H54 (cell line): Measurements from ENCODE around the gene CIBAR2.

ENCODE experiments used
- DNase-seq: peaks from one replicate; pipeline ENCODE4 v3.0.0; 2011; ENCODE audit warnings: low spot score, mixed read lengths; ENCODE audit not compliant: insufficient read length
- FAIRE-seq: peaks from 3 replicates; lab custom pipeline; 2011; peaks lifted over from hg19 to GRCh38; lab: Jason Lieb, UNC
- POLR2A ChIP-seq: IDR thresholded peaks from 2 replicates; pipeline ENCODE4 v1.6.1; 2011; ENCODE audit warnings: low read depth, mild to moderate bottlenecking, low read length

Gene CIBAR2

DNA sequence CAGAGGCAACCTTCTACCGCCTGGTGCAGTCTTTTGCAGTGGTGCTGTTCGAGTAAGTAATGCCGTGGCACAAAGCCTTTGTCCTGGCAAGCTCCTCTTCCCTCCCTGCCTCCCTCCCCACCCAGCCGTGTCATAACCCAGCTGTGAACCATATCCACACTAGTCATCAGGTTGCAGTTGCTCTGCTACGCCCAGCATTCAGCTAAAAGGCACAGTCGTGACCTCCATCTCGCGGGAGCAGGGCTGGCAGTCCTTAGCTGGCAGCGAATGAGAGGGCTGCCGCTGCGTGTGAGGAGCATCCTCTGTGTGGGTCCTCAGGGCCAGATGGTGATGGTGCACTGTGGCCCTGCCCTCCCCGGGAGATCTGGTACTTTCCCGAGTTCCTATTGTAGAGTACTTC, 39.3 kb downstream of the CIBAR2 start:
- TF ChIP-seq POLR2A, result no peak
- DNase-seq (no peak), FAIRE-seq (no peak)

DNA sequence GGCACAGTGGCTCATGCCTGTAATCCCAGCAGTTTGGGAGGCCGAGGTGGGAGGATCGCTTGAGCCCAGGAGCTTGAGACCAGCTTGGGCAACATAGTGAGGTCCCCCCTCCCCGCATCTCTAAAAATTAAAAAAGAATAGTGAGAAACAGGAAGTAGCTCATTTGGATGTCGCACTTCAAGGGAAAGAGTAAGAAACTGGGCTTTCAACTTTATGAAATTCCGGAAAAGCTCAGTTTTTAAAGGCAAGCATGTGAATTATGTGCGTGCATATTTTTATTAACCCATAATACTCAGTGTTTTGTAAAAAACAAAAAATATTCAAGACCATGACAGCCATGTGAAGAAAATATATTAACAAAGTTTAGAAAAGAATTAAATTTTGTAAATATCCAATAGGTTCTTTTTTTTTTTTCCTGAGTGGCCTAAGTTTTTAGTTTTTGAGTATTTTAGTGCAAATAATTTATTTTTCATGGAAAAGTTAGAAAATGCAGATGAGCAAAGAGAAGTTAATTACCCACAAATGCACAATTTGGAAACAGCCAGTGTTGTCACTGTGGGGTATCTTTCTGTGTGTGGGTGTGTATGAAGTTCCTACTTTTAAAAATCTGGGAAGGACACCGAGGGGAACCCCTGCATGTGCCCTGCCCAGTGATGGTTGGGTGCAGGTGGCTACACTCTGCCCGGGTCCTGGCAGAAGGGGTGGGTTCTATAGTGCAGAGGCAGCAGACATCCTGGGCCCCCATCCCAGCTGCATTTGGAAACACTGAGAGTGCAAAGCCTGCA, 40.0 kb downstream of the CIBAR2 start:
- DNase-seq, result no peak
- FAIRE-seq, result no peak
- TF ChIP-seq POLR2A, result no peak

DNA sequence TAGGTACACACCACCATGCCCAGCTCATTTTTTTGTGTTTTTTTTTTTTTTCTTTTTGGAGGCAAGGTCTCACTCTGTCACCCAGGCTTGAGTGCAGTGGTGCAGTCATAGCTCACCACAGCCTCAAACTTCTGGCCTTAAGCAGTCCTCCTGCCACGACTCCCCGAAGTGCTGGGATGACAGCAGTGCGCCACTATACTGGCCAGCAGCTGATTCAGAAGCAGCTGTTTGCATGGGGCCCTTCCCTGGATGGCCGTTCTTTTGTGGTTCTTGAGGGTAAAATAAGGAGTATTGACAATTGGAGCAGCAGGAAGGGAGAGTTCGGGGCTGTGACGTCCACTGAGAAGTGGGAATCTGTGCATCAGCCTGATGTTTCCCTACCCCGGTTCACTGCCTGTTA, 43.1 kb downstream of the CIBAR2 start:
- no peak for FAIRE-seq
- no peak for DNase-seq
- TF ChIP-seq POLR2A, result no peak

DNA sequence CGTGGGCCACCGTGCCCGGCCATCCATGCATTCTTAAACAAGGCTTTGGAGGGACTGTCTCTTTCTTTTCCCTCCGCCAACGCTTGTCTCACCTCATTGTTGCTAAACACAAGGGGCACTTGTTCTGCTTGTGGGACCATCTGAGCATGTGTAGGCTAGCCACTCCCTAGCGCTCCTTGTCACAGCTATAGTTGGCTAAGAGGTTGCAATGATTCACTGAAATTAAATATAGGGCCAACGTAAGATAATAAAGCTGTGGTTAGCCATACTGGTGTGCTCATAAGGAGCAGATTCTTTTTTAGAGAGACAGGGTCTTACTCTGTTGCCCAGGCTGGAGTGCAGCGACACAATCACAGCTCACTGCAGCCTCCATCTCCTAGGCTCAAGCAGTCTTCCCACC, 43.5 kb downstream of the CIBAR2 start:
- DNase-seq, result no peak
- TF ChIP-seq POLR2A, result no peak
- no peak for FAIRE-seq

DNA sequence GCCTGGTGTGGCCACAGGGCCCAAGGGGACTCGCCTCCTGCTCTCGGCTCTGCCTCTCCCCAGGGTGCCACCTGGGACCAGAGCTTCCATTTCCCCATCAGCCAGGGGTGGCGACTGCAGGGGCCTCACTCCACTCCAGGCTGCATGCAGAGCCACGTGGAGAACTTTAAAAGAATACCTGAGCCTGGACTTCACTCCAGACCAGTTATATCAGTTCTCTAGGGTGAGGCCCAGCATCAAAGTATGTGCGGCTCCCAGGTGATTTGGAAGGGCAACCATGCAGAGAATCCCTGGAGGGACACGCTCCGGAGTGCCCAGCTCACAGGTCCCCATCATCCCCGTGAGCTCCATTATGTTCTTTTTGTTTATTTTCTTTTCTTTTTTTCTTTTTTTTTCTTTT, 44.8 kb downstream of the CIBAR2 start:
- DNase-seq (no peak), FAIRE-seq (no peak)
- no peak for TF ChIP-seq POLR2A

DNA sequence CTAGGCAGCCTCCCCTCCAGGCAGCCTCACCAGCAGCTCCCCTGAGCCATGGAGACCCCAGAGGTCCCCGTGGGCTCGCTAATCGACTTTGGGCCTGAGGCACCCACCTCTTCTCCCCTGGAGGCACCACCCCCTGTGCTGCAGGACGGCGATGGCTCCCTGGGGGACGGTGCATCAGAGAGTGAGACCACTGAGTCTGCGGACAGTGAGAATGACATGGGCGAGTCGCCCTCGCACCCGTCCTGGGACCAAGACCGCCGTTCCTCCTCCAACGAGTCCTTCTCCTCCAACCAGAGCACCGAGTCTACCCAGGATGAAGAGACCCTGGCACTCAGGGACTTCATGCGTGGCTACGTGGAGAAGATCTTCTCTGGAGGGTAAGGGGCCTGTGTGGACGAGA, 45.2 kb downstream of the CIBAR2 start:
- FAIRE-seq (no peak), DNase-seq (no peak)
- TF ChIP-seq POLR2A, result no peak

DNA sequence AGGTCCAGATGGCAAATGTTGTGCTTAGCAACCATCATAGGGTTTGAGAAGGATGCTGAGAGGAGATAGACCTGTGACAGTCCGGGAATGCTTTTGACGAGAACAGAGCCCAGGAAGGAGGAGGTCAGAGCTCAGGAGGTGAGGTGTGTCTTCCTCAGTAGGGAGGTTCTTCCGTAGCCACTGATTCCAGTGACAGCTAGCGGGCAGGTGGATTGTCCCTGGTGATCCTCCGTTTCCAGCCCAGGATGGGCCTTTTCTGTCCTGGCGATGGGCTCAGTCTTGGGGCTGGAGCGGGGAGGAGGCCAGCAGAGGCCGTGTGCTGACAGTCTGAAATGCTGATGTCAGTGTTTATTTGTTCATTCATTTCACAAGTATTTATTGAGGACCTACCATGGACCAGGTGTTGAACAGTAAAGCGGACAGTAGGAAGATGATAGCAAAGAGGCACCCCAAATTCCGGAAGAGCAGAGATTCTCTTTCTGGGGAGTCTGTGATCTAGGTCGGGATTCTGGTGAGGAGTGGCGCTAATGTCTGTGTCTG, 45.9 kb downstream of the CIBAR2 start:
- TF ChIP-seq POLR2A, result no peak

DNA sequence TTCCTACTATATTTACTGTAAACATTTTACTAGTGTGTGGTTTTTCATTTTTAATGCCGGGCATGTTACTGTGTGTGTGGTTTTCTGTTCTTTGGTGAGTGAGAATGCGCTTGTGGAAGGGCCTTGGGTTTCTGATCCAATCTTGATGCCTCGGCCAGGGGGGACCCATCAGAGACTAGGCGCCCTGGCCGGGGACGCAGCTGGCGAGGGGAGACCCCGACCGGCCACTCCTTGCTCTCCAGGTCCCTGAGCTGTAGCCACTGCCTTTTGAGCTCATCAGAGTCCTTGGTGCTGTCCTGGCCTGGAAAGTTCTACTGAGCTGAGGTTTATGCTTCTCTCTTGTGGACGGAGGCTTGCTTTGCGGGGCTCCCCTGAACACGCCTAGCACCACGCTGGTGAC, 47.2 kb downstream of the CIBAR2 start:
- DNase-seq (no peak), FAIRE-seq (no peak)
- TF ChIP-seq POLR2A, result no peak

More for the DNA sequence above, 45.9 kb downstream of the CIBAR2 start:
- FAIRE-seq, result no peak
- DNase-seq, result no peak

DNA sequence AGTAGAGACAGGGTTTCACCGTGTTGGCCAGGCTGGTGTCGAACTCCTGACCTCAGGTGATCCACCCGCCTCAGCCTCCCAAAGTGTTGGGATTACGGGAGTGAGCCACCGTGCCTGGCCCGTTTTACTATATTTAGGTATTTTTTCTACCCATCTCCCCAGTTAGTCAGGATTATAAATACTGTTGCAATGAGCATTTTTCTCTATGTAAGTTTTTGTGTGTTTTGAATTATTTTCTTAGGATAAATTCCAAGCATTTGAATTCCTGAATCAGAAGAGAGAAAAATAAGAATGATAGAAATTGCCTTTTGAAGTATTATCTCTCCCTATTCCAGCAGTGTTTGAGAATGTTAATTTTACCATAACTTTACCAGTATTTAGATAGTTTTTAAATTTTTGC, 48.1 kb downstream of the CIBAR2 start:
- TF ChIP-seq POLR2A, result no peak
- DNase-seq, result no peak
- FAIRE-seq, result no peak

DNA sequence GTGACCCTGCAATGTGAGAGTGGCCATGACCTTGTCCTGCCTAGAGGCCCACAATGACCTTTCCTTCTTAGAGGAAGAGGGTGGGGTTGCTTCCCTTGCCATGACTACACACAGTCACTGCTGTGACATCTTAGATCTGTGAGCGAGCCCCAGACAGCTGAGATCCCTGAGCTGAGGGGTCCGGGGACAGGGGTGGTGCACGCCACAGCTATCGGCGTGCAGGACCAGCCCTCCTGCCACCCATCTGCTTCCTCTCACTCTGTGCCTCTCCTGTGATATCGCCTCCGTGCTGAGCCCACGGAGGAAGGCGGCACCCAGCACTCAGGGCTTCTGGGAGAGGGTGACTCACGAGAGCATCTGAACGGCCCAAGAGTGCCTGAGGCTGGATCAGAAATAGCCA, 49.4 kb downstream of the CIBAR2 start:
- no peak for TF ChIP-seq POLR2A
- FAIRE-seq (no peak), DNase-seq (no peak)

DNA sequence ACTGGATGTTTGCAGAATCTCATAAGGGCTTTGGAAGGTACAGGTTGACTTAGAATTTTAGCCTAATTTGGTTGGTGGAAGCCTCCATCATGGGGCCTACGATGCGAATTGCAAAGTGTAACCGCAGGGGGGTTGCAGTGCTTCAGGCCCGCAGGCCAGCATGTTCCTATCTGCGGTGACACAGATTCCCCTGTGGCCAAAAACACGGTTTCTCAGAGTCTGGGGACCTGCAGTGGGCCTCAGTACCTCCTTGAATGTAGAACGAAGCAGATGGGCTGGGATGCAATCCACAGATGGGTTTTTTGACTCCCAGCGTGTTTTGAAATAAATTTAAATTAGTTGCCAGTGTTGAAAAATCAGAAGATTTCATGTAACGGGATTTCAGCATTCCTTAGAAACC, 49.9 kb downstream of the CIBAR2 start:
- no peak for TF ChIP-seq POLR2A
- no peak for FAIRE-seq
- DNase-seq, result no peak

DNA sequence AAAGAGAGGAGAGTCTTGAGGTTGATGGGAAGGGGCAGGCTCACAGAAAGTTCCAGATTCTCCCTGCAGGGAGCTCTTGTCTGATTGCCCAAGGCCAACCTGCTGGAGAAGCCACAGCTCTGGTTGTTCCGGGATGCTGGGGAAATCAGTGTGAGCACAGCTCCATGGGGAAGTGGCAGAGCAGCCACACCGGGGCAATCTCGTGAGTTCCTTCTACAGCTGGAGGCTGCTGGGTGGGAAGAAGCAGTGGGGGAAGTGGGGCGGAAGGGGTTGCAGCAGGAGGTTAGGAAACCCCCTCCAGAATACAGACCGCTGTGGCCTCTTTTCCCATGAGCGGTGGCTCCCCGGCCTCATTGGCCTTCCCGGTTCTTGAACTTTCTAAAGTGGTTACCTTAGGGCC, 50.7 kb downstream of the CIBAR2 start:
- FAIRE-seq (no peak), DNase-seq (no peak)
- no peak for TF ChIP-seq POLR2A

DNA sequence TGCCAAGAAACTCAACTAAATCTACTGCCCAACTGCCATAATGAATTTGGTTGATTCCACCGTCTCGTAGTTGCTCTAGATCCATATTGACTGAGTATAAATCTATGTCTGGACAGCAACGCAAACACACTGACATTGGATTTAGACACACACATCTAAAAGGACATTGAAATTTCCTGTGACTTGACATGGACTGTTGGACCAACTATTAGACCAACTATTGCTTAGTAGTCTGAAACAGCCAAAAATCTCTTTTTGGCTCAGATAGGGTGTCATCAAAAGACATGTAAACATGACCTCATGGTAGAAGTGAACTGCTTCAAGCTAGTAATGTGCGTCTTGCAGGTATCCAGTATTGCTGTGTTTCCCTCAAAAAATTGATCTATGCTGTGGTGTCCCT, 53.4 kb downstream of the CIBAR2 start:
- no peak for DNase-seq
- TF ChIP-seq POLR2A, result no peak
- no peak for FAIRE-seq

DNA sequence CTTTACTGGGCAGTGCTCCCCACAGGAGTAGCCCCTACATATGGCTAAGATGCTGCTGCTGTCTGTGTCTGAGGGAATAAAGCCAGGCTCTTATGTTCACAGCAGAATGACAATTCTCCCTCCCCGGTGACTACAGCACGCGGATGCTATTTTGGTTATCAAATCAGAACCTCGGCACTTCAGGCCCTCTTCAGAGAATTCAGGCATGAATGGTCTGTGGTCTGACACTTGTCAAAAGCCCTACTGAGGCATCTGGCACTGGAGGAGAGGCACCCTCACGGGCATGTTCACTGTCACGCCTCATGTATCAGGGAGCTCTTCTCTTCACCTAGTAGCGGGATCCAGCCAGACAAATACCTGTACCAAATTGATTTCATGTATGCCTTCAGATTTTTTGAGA, 54.3 kb downstream of the CIBAR2 start:
- FAIRE-seq (no peak), DNase-seq (no peak)
- no peak for TF ChIP-seq POLR2A
